ENCODE results near the gene PARVB.

PARVB gene

DNA sequence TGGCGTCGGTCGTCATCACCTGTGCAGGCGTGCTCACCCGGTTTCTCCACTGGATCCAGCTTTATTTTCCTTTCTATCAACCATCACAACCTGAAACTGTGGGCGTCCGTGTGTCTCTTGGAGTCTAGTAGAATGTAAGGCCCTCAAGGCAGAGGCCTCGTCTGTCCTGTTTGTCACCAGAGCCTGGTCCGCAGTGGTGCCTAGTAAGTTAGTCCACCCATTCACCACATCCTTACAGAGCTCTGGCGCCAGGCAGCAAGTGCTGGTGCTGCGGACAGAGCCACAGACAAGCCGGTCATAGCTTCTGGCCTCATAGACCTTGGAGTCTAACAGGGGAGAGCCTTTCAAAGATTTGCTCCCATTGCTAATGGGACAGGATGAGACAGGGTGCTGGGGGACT lies 92.2 kb downstream of the PARVB start:
- no peak for DNase-seq

- DNase-seq = no peak
Measured at GRCh38 chr22:44116755-44117684, 92.9 kb downstream of the PARVB start.

DNA sequence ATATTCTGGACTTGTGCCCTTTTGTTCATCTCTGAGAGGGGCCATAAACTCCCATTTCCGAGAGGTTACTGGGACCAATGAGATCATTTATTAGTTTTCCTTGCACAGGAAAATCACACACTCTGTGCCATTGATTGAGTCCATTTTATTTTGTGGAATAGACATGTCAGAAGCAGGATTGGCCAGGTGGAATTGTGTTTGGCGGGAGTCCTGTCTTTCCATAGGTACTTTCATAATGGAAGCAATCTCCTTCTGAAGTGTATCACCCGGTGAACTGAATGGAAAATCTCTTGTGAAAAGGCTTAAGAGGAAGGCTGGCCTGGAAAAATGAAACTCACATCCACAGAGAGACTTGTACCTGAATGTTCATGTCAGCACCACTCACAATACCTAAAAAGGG lies 93.6 kb downstream of the PARVB start:
- no peak for DNase-seq

- no peak for DNase-seq
Measured at GRCh38 chr22:44118645-44119315, 94.7 kb downstream of the PARVB start.

GRCh38 chr22:44119669-44120313 lies 95.7 kb downstream of the PARVB start:
- DNase-seq = no peak

GRCh38 chr22:44120314-44120704 lies 96.2 kb downstream of the PARVB start:
- no peak for DNase-seq

DNA sequence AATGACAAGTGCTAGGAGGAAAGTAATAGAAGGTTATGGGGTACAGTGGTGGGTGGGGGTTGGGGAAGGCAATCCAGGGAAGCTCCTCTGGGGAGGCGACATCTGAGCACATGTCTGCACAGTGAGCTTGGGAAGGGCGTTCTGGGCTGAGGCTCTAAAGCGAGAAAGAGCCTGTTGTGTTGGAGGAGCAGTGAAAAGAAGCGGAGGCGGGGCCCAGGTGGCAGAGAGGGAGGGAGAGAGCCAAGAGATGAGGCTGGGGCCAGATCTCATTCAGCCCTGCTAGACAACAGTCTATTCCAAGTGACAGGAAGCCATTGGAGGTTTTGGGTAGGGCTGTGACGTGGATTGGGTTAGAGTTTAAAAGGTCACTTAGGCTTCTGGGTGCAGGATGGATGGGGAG lies 101.3 kb downstream of the PARVB start:
- DNase-seq = no peak

DNA sequence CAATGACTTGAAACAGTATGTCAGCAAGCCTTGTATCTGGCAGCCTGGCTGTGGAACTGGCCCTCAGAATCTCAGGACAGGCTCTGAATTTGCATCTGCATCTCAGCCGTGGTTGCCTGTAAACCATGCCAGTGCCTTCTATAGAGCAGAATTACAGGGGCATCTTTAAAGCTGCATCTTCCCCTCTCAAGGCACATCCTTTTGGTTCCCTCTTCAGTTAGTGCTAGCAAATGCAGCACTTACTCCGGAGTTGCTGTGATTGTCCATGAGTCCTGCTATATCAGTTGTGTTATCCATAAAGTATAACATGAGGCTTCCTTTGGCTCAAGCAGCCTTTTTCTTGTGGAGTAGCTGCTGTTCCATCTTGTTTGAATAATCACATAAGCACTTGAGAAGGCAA lies 102.7 kb downstream of the PARVB start:
- no peak for DNase-seq

DNA sequence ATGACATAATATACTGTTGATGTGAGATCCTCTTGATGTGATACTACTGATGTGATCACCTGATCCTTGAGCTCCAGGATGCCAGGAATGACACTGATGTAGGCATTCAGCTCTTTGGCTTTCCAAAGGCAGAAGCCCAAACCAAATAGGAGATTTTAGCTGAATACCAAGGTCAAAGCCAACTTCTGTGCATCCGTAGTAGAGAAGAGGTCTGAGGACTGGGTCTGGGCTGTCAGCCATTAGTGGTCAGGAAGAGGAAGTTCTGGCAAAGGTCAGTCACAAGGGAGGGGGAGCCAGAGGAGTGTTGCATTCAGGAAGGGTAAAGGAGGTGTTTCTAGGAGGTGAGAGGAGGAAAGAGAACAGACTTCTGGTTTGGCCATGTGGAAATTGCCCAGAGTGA lies 103.3 kb downstream of the PARVB start:
- no peak for DNase-seq

DNA sequence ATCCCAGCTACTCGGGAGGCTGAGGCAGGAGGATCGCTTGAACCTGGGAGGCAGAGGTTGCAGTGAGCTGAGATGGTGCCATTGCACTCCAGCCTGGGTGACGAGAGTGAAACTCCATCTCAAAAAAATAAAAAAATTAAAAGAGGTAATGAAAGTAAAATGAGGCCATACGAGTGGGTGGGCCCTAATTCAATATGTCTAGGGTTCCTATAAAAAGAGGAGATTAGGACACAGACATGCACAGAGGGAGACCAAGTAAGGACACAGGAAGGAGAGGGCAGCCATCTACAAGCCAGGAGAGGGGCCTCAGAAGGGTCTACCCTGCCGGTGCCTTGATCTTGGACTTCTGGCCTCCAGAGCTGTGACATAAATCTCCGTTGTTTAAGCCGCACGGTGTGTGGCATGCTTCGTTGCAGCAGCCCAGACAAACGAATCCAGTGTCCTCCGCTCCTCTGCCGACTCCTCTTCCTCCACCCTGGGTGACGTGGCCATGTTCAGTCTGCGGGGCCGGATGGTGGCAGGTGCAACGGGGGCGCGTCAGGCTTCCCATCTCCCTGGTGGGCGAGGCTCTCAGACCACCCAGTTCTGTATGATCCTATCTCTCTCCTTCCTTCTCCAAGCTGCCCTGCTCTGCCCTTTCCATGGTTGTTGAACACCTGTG lies 105.0 kb downstream of the PARVB start:
- DNase-seq = no peak

GRCh38 chr22:44129619-44129976 lies 105.5 kb downstream of the PARVB start:
- DNase-seq = no peak

GRCh38 chr22:44130076-44130711 lies 106.1 kb downstream of the PARVB start:
- peak; percentile 76 for DNase-seq

DNA sequence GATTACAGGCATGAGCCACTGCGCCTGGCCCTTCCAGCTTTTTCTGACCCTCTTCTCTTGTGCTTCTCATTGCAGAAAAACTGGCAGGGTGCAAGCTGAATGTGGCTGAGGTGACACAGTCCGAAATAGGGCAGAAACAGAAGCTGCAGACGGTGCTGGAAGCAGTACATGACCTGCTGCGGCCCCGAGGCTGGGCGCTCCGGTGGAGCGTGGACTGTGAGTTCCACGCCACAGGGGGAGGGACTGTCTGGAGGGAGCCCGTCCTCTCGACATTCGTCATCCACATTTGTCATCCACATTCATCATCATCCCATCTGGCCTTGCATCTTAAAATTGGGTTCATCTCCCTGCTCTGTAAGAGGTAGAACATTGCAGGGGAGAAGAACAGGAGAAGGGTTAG lies 107.3 kb downstream of the PARVB start:
- DNase-seq = no peak

DNA sequence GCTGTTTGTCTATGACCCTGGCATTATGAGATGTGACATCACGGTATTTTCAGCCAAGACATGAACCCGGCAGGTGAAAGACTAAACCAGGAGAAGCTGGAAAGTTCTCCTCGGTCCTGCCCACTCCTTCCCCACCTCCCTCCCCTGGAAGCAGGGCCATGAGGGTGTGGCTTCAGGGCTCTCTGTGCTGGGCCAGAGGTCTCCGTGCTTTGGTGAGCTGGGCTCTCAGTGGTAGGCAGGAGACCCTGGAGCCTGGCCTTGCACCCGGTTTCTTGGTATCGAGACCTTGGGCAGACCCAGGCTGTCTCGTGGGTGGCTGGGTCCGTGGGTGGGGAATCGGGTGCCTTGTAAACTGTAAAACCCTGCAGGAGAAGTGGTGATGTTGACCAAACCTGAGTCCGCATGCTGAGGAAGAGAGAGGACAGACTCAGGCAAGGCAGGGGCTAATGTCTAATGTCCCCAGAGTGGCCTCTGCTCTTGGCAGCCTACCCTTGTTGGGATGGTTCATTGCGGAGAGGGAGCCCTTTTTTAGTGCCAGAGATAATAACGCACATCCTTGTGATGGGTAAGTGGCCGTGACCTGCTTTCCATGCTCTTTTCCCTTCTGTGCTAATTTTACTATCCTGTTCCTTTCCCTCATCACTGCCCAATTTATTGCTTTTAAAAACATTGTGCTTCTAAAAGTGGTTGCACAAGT lies 108.0 kb downstream of the PARVB start:
- no peak for DNase-seq

GRCh38 chr22:44132724-44133123 lies 108.6 kb downstream of the PARVB start:
- no peak for DNase-seq

DNA sequence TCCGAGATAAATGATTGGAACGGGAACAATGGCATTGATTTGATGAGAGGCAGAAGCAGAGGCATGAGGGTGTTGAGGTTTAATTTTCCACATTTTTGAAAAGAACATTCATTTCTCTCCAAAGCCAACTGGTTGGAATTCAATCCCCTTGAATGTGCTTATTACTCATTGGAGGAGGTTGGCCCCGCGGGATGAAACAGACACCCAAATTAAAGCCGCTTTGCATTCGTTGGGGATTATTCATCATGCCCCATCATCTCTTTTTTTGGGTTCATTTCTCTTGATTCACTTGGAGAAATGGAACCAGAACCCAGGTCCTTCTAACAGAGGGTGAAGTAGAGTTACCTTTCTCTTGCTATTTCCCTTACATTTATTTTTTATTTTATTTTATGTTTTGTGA lies 109.1 kb downstream of the PARVB start:
- DNase-seq = no peak

- no peak for DNase-seq
Measured at GRCh38 chr22:44133901-44134571, 109.9 kb downstream of the PARVB start.

GRCh38 chr22:44136112-44136511 lies 112.0 kb downstream of the PARVB start:
- no peak for DNase-seq

DNA sequence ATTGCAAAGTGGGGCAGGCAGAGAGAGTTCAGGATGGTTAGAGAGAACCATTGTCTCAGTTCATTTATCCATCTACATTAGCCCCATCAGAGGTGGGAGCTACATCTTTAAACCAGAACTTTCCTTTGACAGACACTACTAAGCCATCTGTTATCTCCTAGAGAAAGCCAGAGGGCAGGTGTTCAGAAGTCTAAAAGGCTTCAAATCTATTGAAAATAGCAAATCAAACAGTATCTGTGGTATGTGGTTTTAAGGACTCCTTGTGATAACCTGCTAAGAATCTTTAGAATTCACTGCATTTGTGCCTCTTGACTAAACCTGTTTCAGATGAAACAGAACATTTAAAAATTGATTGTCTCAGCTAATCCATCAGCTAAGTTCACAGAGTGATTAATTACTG lies 112.7 kb downstream of the PARVB start:
- DNase-seq = no peak

DNA sequence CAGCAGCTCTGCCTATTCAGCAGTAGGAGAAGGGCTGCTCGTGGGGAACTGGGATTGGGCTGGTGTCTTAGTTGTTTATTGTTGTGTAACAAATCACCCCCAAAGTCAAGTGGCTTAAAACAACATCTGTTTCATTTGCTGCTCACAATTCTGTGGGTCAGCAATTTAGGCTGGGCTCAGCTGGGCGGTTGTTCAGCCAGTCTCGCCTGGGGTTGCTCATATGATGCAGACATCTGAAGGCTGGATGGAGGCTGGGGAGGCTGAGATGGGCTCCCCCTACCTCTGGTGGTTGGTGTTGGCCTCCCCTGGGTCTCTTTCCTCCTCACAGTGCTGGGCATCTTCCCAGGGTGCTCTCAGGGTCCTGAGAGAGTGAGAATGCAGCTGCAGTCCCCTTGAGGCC lies 113.3 kb downstream of the PARVB start:
- no peak for DNase-seq

DNA sequence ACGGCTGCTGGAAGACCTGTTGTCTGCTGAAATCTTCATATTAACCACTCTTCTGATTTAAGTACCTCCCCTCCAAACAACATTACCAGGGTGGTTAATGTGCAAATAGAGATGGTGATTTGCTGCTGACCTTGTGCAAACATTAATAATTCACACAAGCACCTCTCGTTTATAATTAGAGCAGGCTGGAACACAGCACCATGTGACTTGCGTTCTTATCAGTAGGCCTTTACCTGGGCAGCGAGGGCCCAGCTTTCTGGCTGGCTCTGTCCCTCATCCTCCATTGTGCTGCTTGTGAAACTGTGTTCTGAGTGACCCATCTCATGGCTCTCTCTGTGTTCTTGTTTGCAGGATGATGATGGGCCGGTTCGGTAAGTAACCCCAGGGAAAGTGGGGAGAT lies 115.7 kb downstream of the PARVB start:
- DNase-seq = no peak

All from NCI-H345 (cell line).